ENCODE results near the gene PRRT1B.

DNA sequence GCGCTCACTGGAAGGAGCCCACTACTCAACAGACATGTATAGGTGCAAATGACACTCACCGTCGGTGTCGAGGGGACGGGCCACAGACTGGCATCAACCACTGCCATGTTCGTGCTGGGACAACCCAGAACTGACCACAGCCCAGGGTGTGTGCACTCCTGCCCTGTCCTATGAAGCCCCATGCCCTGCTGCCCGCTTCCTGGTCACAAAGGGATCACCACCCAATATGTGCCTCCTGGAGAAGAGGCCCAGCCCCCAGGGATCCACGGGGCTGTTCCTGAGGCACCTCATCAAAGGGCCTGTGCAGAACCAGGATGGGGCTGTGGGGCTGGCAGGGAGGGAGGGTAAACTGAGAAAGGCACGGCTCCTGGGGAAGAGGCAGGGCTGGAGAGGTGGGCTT is 43.1 kb downstream of the PRRT1B start:
- TF ChIP-seq YY1 (IDR thresholded peaks at IDR 0.05; ENCODE audit: insufficient read depth, insufficient read length) (no peak), SUZ12 (IDR thresholded peaks at IDR 0.05; ENCODE audit: extremely low read depth, insufficient read depth, insufficient read length) (no peak)
